Hematopoietic multipotent progenitor cell (in vitro differentiated cells): Measurements from ENCODE around the gene GBP1. TPM values are rescaled to one million over a fixed set of nuclear protein-coding genes. Genes with fewer than 3 reads are reported as not detected.
"Not testable (repeated sequence)": the region's sequence is repeated elsewhere in the genome, so short reads cannot be mapped to it uniquely, and the experiment has no call there.

ENCODE experiments used
- DNase-seq, 3 donors: peaks; one replicate each; pipeline ENCODE4 v3.0.0-alpha.2; 2011 to 2015; ENCODE audit warnings: low read depth in 2 of 3, low spot score in 2 of 3
- total RNA-seq: library from RNA; depleted of rRNA; stranded (reverse); fragments of >200 nt; gene quantifications from one replicate; pipeline ENCODE4 v1.2.3, GENCODE V29; 2012

Gene GBP1
- total RNA-seq, 1 donor: 15.9 TPM

GRCh38 chr1:89051955-89052312 lies 13.1 kb downstream of the GBP1 start:
- DNase-seq: no peak

DNA sequence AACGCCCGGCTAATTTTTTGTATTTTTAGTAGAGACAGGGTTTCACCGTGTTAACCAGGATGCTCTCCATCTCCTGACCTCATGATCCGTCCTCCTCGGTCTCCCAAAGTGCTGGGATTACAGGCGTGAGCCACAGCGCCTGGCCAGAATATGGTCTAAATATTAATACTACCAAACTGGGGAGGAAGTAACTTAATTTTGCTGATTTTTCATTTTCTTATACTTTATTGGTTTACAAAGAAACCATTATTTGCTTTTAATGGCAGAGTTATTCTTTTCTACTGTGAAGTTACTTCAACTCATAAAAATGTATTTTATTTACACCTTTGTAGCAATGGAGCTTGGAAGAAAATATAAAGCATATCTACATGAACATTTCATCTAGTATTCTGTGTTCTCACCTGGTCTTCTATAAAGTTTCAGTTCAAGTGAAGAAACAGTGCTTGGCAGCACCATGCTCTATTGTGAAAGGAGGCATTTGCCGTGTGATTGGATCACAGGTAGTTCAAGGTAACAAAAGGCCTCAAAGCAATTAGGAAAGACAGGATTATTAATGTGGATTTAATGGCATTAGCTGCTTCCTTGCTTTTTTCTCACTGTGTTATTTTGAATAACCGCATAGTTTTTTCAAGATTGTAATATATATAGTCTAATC lies 13.6 kb downstream of the GBP1 start:
- DNase-seq: no peak

- DNase-seq: no peak
Observed at GRCh38 chr1:89050649-89051033, 14.4 kb downstream of the GBP1 start.

DNA sequence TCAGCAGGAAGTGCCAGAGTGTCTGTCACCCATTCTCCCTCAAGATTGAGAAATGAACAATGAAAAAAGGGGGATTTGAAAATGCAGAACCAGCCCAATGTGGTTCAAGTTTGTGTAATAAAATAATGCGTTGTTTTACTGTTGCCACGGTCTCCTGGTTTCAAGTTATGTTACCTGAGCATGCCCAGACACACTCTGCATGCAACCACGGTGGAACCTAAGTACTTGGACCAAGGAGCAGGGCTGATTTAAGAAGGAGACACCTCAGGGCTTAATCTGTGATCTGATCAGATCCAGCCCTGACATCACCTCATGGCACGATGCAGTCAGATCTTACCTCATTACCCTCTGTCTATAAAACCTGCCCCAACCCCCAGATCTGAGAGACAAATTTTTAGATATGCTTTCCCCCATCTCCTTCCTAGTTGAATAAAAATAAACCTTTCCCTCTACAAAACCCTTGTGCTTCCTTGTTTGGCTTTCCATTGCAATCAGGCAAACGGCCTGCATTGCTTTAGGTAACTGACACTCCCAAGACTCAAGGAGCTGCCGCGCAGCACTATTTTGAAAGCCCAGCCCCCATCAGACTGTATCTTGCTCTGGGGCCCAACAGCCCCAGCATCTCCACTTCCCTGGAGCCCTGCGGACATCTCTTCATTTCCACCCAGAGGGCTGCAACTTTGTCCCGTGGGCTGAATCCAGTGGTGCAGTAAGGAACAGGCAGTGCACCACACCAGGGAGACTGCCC lies 14.9 kb downstream of the GBP1 start:
- DNase-seq: not testable (repeated sequence)

GRCh38 chr1:89049187-89049586 lies 15.8 kb downstream of the GBP1 start:
- not testable (repeated sequence) for DNase-seq

GRCh38 chr1:89047734-89048133 lies 17.3 kb downstream of the GBP1 start:
- DNase-seq: no peak

DNA sequence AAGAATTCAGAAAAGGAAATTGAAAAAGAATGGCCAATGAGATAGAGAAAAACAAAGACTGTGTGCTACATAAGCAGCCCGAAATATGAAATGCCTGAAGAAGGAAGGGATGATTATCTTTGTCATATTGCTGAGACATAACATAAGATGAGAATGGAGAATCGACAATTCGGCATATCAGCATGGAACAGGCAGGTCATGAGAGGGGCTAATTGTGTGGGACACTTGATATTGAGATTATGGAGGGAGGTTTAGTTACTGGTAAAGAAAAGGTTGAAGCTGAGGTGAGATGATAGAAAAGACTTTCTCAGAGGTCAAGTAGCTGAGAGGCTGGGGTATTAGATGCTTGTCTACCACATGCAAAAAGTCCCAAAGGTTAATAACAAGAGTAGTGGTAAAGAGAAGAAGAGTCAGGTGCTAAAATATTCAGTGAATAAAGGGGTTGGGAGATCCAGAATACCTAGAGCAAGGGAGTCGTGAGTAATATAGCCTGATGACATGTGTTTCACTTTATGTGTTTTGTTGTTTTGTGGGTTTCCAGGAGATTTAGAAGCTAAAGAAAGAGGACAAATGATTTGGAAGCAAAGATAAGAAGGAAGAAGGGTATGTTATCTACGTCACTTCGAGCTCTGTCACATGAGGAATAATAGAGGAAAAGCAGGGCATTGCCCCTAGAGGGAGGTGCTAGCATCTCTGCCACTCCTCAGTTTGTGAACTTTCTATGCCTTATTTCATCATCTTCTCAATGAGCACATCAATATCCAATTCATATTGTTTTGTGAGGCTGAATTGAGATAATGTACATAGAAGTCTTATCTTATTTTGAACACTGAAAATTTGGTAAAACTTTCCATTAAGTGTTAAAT lies 18.5 kb downstream of the GBP1 start:
- not testable (repeated sequence) for DNase-seq

- DNase-seq: no peak
Observed at GRCh38 chr1:89044970-89045721, 19.9 kb downstream of the GBP1 start.

GRCh38 chr1:89043940-89044339 lies 21.1 kb downstream of the GBP1 start:
- no peak for DNase-seq

DNA sequence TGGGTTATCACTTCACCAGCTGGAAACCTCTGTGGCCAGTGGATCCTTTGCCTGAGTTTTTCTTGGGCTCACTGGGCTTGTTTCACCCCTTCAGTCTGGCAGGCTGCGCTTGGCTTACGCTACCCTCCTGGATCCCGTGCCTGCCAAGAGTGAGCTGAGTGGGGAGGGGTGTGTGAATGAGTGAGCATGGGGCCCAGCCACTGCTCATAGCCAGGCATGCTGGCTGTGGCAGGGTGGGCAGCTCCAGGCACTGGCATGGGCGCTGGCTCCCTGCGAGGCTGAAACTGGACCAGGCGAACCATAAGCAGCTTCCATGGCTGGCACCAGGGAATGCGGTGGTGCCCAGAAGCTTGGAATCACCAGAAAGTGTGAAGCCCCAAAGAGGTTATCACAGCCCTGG lies 22.5 kb downstream of the GBP1 start:
- no peak for DNase-seq

DNA sequence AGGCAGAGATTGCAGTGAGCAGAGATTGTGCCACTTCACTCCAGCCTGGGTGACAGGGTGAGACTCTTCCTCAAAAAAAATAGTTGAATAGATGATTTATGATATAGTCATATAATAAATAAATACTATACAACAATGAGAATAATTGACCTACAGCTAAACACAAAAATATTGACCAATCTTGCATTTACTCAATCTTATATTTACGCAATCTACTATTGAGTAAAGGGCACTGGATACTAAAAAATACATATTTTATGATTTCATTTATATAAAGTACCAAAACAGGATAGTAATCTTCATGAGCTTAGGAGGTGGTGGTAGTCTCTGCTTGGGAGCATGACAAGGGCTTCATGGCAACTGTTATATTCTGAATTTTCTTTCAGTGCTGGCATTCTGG lies 23.3 kb downstream of the GBP1 start:
- DNase-seq: no peak

GRCh38 chr1:89041119-89041641 lies 23.8 kb downstream of the GBP1 start:
- no peak for DNase-seq

DNA sequence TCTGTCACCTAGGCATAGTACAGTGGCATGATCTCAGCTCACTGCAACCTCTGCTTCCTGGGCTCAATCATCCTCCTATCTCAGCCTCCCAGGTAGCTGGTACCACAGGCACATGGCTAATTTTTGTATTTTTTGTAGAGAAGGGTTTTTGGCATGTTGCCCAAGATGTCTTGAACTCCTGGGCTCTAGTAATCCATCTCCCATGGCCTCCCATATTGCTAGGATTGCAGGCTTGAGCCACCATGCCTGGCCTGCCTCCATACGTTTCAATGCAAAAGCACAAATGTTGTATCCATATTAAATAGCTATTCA lies 24.7 kb downstream of the GBP1 start:
- DNase-seq: no peak

DNA sequence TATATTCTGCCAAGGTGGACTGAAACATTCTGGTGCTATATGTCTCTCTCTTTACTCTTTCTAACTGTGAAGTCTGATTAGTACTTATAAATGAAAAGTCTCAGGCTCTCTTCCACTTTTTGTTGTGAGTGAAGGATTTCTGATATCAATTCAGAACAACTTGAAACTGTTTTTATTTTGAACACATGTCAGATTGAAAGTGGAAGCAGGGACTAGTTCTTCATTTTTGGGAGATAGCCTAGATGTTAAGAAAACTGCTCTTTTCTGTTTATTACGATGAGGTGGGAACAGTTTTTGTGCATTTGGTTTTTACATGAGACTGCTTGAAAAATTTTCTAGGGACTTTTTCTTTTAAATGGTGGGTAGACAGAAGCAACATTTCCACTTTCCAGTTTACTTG lies 27.8 kb downstream of the GBP1 start:
- DNase-seq: no peak

- DNase-seq: no peak
Observed at GRCh38 chr1:89035080-89035479, 29.9 kb downstream of the GBP1 start.

- not testable (repeated sequence) for DNase-seq
Observed at GRCh38 chr1:89034004-89034403, 31.0 kb downstream of the GBP1 start.

GRCh38 chr1:89029051-89029450 lies 36.0 kb downstream of the GBP1 start:
- not testable (repeated sequence) for DNase-seq

GRCh38 chr1:89025928-89026327 lies 39.1 kb downstream of the GBP1 start:
- DNase-seq: no peak

GRCh38 chr1:89023026-89023425 lies 42.0 kb downstream of the GBP1 start:
- no peak for DNase-seq

GRCh38 chr1:89022167-89022959 lies 42.6 kb downstream of the GBP1 start, which contains the start of gene GBP3:
GBP3 (minus strand) TSS chr1:89022866; CDS start chr1:89020721, 2,145 bp downstream.
- peak in 2 of 3 donors; percentile 55 to 70 for DNase-seq
